ENCODE results near the gene NDUFC2. TPM values are rescaled to one million over a fixed set of nuclear protein-coding genes. Genes with fewer than 3 reads are reported as not detected.

The NDUFC2 gene
- total and polyA plus RNA-seq, 2 of the 8 experiments (the other 6 are each of a cell fraction or from before 2014, with no cell fraction given), result 216 to 356 TPM

- Histone ChIP-seq H3K23ac (ENCODE audit: insufficient read length) (no peak overlapping the region), H3K4me2 (ENCODE audit: insufficient read depth in 1 of 2, low read depth in 2 of 2, low read length in 2 of 2) (no peak overlapping the region), H4K5ac (ENCODE audit: insufficient read length, low read depth, low read length) (no peak overlapping the region), H4K91ac (replicated peaks; ENCODE audit: insufficient read length, low read length) (no peak overlapping the region), H3K79me2 (ENCODE audit: control insufficient read depth in 1 of 2, insufficient read depth in 2 of 2, low read length in 2 of 2) (no peaks in the 10 kb centered on the region), H2AFZ (ENCODE audit: low read length) (no peak overlapping the region), H2BK20ac (ENCODE audit: low read length) (no peak overlapping the region), H3K23me2 (ENCODE audit: low read depth, low read length) (no peaks in the 10 kb centered on the region; the same call in 1 of the 2 replicates), H3K14ac (ENCODE audit: insufficient read length) (no peak overlapping the region), H3K27me3 (replicated peaks in 1 of 4; ENCODE audit: control insufficient read depth in 3 of 4, extremely low read depth in 1 of 4, insufficient read depth in 3 of 4, low read length in 3 of 4) (peaks cover 0 to 1% (median 0%) of the 10 kb centered on the region in 4 experiments; a peak in 1 of 7 replicates), H2BK12ac (ENCODE audit: low read depth, low read length) (no peak overlapping the region), H3K9me3 (ENCODE audit: insufficient read depth in 2 of 2, low read depth in 1 of 2, low read length in 1 of 2) (no peaks in the 10 kb centered on the region), H3K4me1 (replicated peaks in 1 of 4; ENCODE audit: control insufficient read depth in 3 of 4, insufficient read depth in 4 of 4, low read length in 3 of 4) (no peaks in the 10 kb centered on the region), H3K4me3 (ENCODE audit: extremely low read depth in 1 of 4, insufficient read depth in 2 of 4, low read depth in 3 of 4, low read length in 4 of 4) (no peak overlapping the region), H2AK5ac (ENCODE audit: low read depth, low read length) (no peak overlapping the region), H4K8ac (ENCODE audit: extremely low read depth, insufficient read depth, low read length) (no peak overlapping the region), H2BK5ac (ENCODE audit: low read depth, low read length) (no peak overlapping the region), H4K20me1 (replicated peaks in 1 of 2; ENCODE audit: control insufficient read depth in 1 of 2, insufficient read depth in 2 of 2, low read length in 2 of 2) (no peaks in the 10 kb centered on the region), H3K56ac (replicated peaks; ENCODE audit: insufficient read length, low read depth, low read length) (no peak overlapping the region), H3K36me3 (ENCODE audit: control insufficient read depth in 2 of 4, insufficient read depth in 4 of 4, low read length in 3 of 4) (peaks cover 2 to 48% (median 19%) of the 10 kb centered on the region in 4 experiments; a peak in 4 of 8 replicates), H2BK120ac (replicated peaks; ENCODE audit: low read depth, low read length) (no peak overlapping the region), H2BK15ac (ENCODE audit: low read length) (no peak overlapping the region), H3K18ac (ENCODE audit: extremely low read depth, low read length) (no peak overlapping the region), H3K4ac (replicated peaks; ENCODE audit: insufficient read length, low read depth, low read length) (no peak overlapping the region), H3K27ac (ENCODE audit: low read depth, low read length) (no peak overlapping the region), H3K79me1 (ENCODE audit: low read depth, low read length) (no peaks in the 10 kb centered on the region; the same call in 1 of the 2 replicates), H3K9ac (replicated peaks in 1 of 4; ENCODE audit: extremely low read depth in 1 of 4, low read depth in 3 of 4, low read length in 3 of 4) (no peak overlapping the region)
- FAIRE-seq (no peak), DNase-seq (ENCODE audit: low read depth in 1 of 2, low spot score in 2 of 2) (no peak)
- no peak for TF ChIP-seq SUZ12 (IDR thresholded peaks at IDR 0.05; ENCODE audit: low read length)
- POLR2A ChIA-PET (ENCODE audit: partially characterized antibody), result no interaction called here
- CTCF ChIA-PET (ENCODE audit: partially characterized antibody), result no interaction called here
- WGBS, 2 experiments (ENCODE audit: extremely low coverage in 1 of 2, insufficient coverage in 1 of 2, insufficient read length in 1 of 2, insufficient replicate concordance in 2 of 2, low coverage in 1 of 2, low lambda C conversion rate in 2 of 2, missing lambda C conversion rate in 1 of 2), result 83% methylated on average over 2 of the region's 2 CpGs; no CpG with 5 or more reads in 1 of the 2 experiments
Measured at GRCh38 chr11:78111298-78111697, 31.6 kb upstream of the NDUFC2 start.

All from H1 (cell line).